Mesenteric fat pad (tissue), 1 donor: ENCODE measurements around the gene PSRC1. TPM values are rescaled to one million over a fixed set of nuclear protein-coding genes. Genes with fewer than 3 reads are reported as not detected.

ENCODE experiments used
- DNase-seq: peaks from one replicate; pipeline ENCODE4 v3.0.0-alpha.2; 2020; ENCODE audit warnings: low spot score
- total RNA-seq: library from RNA; stranded (reverse); fragmentation: NEBNext Ultra II Directional; extraction: Animal tissue kit (Norgen Biotek cat#: 25700); gene quantifications from one replicate; pipeline ENCODE4 v1.2.1, GENCODE V29; 2021
- donor health status: DM: yes; HTN: yes; CAD: no.

Gene PSRC1
- total RNA-seq, 1 donor from 2014 or later, result 0.90 TPM

GRCh38 chr1:109248797-109249629 is 33.9 kb downstream of the PSRC1 start, which contains the start of gene CELSR2:
Gene CELSR2 (plus strand): TSS chr1:109249539. CDS start chr1:109250080, 541 bp downstream.
- DNase-seq, result no peak

GRCh38 chr1:109248444-109248796 is 34.5 kb downstream of the PSRC1 start:
- DNase-seq, result no peak

- no peak for DNase-seq
Observed at GRCh38 chr1:109247401-109248365, 35.3 kb downstream of the PSRC1 start.

GRCh38 chr1:109246141-109246551 is 36.8 kb downstream of the PSRC1 start:
- DNase-seq, result peak; percentile 72

- DNase-seq, result no peak
Observed at GRCh38 chr1:109243860-109244552, 38.9 kb downstream of the PSRC1 start.

- DNase-seq, result no peak
Observed at GRCh38 chr1:109243221-109243620, 39.7 kb downstream of the PSRC1 start.

- peak; percentile 84 for DNase-seq
Observed at GRCh38 chr1:109242387-109242786, 40.6 kb downstream of the PSRC1 start.

GRCh38 chr1:109241841-109242345 is 41.1 kb downstream of the PSRC1 start:
- no peak for DNase-seq

- DNase-seq, result no peak
Observed at GRCh38 chr1:109241344-109241743, 41.6 kb downstream of the PSRC1 start.

GRCh38 chr1:109240158-109241152 is 42.5 kb downstream of the PSRC1 start:
- DNase-seq, result no peak

GRCh38 chr1:109239409-109240068 is 43.4 kb downstream of the PSRC1 start:
- no peak for DNase-seq

- no peak for DNase-seq
Observed at GRCh38 chr1:109239047-109239408, 43.9 kb downstream of the PSRC1 start.

GRCh38 chr1:109238382-109238781 is 44.6 kb downstream of the PSRC1 start:
- no peak for DNase-seq

- no peak for DNase-seq
Observed at GRCh38 chr1:109237512-109237911, 45.4 kb downstream of the PSRC1 start.

GRCh38 chr1:109235137-109235536 is 47.8 kb downstream of the PSRC1 start:
- DNase-seq, result no peak

GRCh38 chr1:109231066-109231465 is 51.9 kb downstream of the PSRC1 start:
- DNase-seq, result no peak
